ENCODE measurements around the gene PPP1R9A. TPM values are rescaled to one million over a fixed set of nuclear protein-coding genes. Genes with fewer than 3 reads are reported as not detected.

The PPP1R9A gene
- total RNA-seq, 1 experiment from 2014 or later, result 13.5 TPM

GRCh38 chr7:95172420-95172819 is 265.0 kb downstream of the PPP1R9A start:
- DNase-seq (ENCODE audit: low read depth, low spot score), result no peak
- no TSS peak for BruUV-seq (replicated peaks)
- no peaks in the 10 kb centered on the region for H3K79me2 ChIP-seq (ENCODE audit: insufficient read depth, low read length)
- ChIA-PET RAD21 (ENCODE audit: low non-redundant PET in 1 of 2, low total read pairs in 2 of 2, uncharacterized antibody in 2 of 2, unreplicated experiment in 2 of 2) (no interaction called here), CTCF (no interaction called here), POLR2A (no interaction called here)
- intact Hi-C loops (cut with micrococcal nuclease), result no loop called here
- H3K9ac ChIP-seq (ENCODE audit: low read length), result no peak overlapping the region
- ATAC-seq, result no peak
- H3K4me1 ChIP-seq (ENCODE audit: control insufficient read depth in 1 of 2, insufficient read depth in 2 of 2, low read length in 2 of 2), result no peaks in the 10 kb centered on the region
- no peaks in the 10 kb centered on the region for H3K9me3 ChIP-seq (ENCODE audit: control insufficient read depth in 1 of 2, insufficient read depth in 1 of 2, low read depth in 1 of 2, low read length in 2 of 2)
- no peaks in the 10 kb centered on the region for H3K27me3 ChIP-seq (ENCODE audit: insufficient read depth, low read length)
- H3K4me3 ChIP-seq (replicated peaks in 1 of 2; ENCODE audit: low read depth in 1 of 2, low read length in 2 of 2), result no peak overlapping the region
- TF ChIP-seq ELF1 (IDR thresholded peaks at IDR 0.05; ENCODE audit: borderline replicate concordance, low read depth), result no peak
- no peak for TF ChIP-seq ZNF274 (IDR thresholded peaks at IDR 0.05; ENCODE audit: low read depth, low read length)
- TF ChIP-seq RAD21 (IDR thresholded peaks at IDR 0.05; ENCODE audit: low read depth), result no peak
- no peak for TF ChIP-seq ATF3 (IDR thresholded peaks at IDR 0.05)
- TF ChIP-seq MAX (IDR thresholded peaks at IDR 0.05), result no peak
- TF ChIP-seq FOSL1 (IDR thresholded peaks at IDR 0.05; ENCODE audit: low read depth), result no peak
- no peak for TF ChIP-seq TCF7L2 (IDR thresholded peaks at IDR 0.05; ENCODE audit: borderline replicate concordance, extremely low read depth, insufficient read depth, insufficient read length)
- TF ChIP-seq CBX3 (IDR thresholded peaks at IDR 0.05; ENCODE audit: low read depth), result no peak
- TF ChIP-seq SP1 (IDR thresholded peaks at IDR 0.05; ENCODE audit: low read depth), result no peak
- H3K9me2 ChIP-seq (ENCODE audit: insufficient read depth), result no peaks in the 10 kb centered on the region
- H4K20me1 ChIP-seq (ENCODE audit: insufficient read depth), result no peaks in the 10 kb centered on the region
- no peak overlapping the region for H3K27ac ChIP-seq (ENCODE audit: low read depth, low read length)
- no peaks in the 10 kb centered on the region for H3K36me3 ChIP-seq (ENCODE audit: control insufficient read depth in 1 of 2, insufficient read depth in 2 of 2, low read length in 2 of 2)
- no peak overlapping the region for H2AFZ ChIP-seq (ENCODE audit: low read depth, low read length, poor library complexity, severe bottlenecking)
- H3K4me2 ChIP-seq (ENCODE audit: low read length), result no peak overlapping the region

- intact Hi-C loops (cut with micrococcal nuclease), result no loop called here
- no peaks in the 10 kb centered on the region for H3K36me3 ChIP-seq (ENCODE audit: control insufficient read depth in 1 of 2, insufficient read depth in 2 of 2, low read length in 2 of 2)
- CTCF ChIA-PET, result no interaction called here
These were observed 283.1 kb downstream of the PPP1R9A start for GRCh38 chr7:95190515-95190914.

More at GRCh38 chr7:95190515-95190914, 283.1 kb downstream of the PPP1R9A start:
- no peak overlapping the region for H3K4me3 ChIP-seq (replicated peaks in 1 of 2; ENCODE audit: low read depth in 1 of 2, low read length in 2 of 2)
- DNase-seq (ENCODE audit: low read depth, low spot score) (no peak), ATAC-seq (no peak)
- no peak overlapping the region for H3K9ac ChIP-seq (ENCODE audit: low read length)
- TF ChIP-seq SIN3A (IDR thresholded peaks at IDR 0.05; ENCODE audit: low read depth), result no peak
- no peak for TF ChIP-seq ZBTB33 (IDR thresholded peaks at IDR 0.05; ENCODE audit: extremely low read depth, insufficient replicate concordance, low read length)
- TF ChIP-seq EZH2 (IDR thresholded peaks at IDR 0.05), result no peak
- no peak for TF ChIP-seq YY1 (IDR thresholded peaks at IDR 0.05; ENCODE audit: extremely low read depth, insufficient replicate concordance, low read depth, low read length)
- peak in 1 of 3 experiments; percentile 22; a peak in 2 of 6 replicates for TF ChIP-seq CTCF (IDR thresholded peaks at IDR 0.05 in 2 of 3, conservative IDR thresholded peaks at IDR 0.05 in 1 of 3; ENCODE audit: borderline replicate concordance in 1 of 3, insufficient read depth in 1 of 3, low read depth in 2 of 3, low read length in 2 of 3)
- TF ChIP-seq SP1 (IDR thresholded peaks at IDR 0.05; ENCODE audit: low read depth), result no peak
- no peak for TF ChIP-seq ZFX (IDR thresholded peaks at IDR 0.05)
- POLR2A ChIA-PET, result no interaction called here
- no peaks in the 10 kb centered on the region for H4K20me1 ChIP-seq (ENCODE audit: insufficient read depth)
- no peak overlapping the region for H2AFZ ChIP-seq (ENCODE audit: low read depth, low read length, poor library complexity, severe bottlenecking)
- H3K27me3 ChIP-seq (ENCODE audit: insufficient read depth, low read length), result no peaks in the 10 kb centered on the region
- RAD21 ChIA-PET (ENCODE audit: low non-redundant PET in 1 of 2, low total read pairs in 2 of 2, uncharacterized antibody in 2 of 2, unreplicated experiment in 2 of 2), result no interaction called here
- no peak overlapping the region for H3K4me2 ChIP-seq (ENCODE audit: low read length)
- H3K79me2 ChIP-seq (ENCODE audit: insufficient read depth, low read length), result no peaks in the 10 kb centered on the region
- BruUV-seq (replicated peaks), result no TSS peak
- H3K27ac ChIP-seq (ENCODE audit: low read depth, low read length), result no peak overlapping the region
- H3K4me1 ChIP-seq (ENCODE audit: control insufficient read depth in 1 of 2, insufficient read depth in 2 of 2, low read length in 2 of 2), result no peaks in the 10 kb centered on the region
- no peaks in the 10 kb centered on the region for H3K9me2 ChIP-seq (ENCODE audit: insufficient read depth)
- no peaks in the 10 kb centered on the region for H3K9me3 ChIP-seq (ENCODE audit: control insufficient read depth in 1 of 2, insufficient read depth in 1 of 2, low read depth in 1 of 2, low read length in 2 of 2)
